ENCODE measurements around the gene ENAM. TPM values are rescaled to one million over a fixed set of nuclear protein-coding genes. Genes with fewer than 3 reads are reported as not detected.

Gene ENAM
- total RNA-seq, 1 experiment from 2014 or later = not detected

GRCh38 chr4:70601422-70602039 lies 27.0 kb upstream of the ENAM start:
- H3K4me1 ChIP-seq = peaks cover 4% of the 10 kb centered on the region; the same call in 1 of the 2 replicates
- Mint-ChIP-seq H3K4me1 (ENCODE audit: low read depth, unreplicated experiment) (peaks cover 6% of the 10 kb centered on the region), H3K9me3 (ENCODE audit: unreplicated experiment) (no peaks in the 10 kb centered on the region), H3K27me3 (ENCODE audit: insufficient read depth, unreplicated experiment) (no peaks in the 10 kb centered on the region), H3K4me3 (ENCODE audit: unreplicated experiment) (no peak overlapping the region), H3K27ac (ENCODE audit: unreplicated experiment) (no peak overlapping the region), H3K36me3 (ENCODE audit: insufficient read depth, unreplicated experiment) (no peaks in the 10 kb centered on the region)
- BruUV-seq (replicated peaks) = no TSS peak
- no peak overlapping the region for H3K4me3 ChIP-seq (ENCODE audit: low read depth, low read length)
- H3K27me3 ChIP-seq (replicated peaks; ENCODE audit: control insufficient read depth, insufficient read depth, low read length) = no peaks in the 10 kb centered on the region
- CTCF ChIA-PET = interaction anchor here (1.1 kb wide), 1 partner anchor 408 kb away, joined by 3 read pairs; no protein-coding TSS in a partner anchor
- peak; percentile 64 to 69 for DNase-seq
- no peaks in the 10 kb centered on the region for H3K36me3 ChIP-seq (ENCODE audit: control insufficient read depth, insufficient read depth, low read length)
- TF ChIP-seq, protein P1, sequence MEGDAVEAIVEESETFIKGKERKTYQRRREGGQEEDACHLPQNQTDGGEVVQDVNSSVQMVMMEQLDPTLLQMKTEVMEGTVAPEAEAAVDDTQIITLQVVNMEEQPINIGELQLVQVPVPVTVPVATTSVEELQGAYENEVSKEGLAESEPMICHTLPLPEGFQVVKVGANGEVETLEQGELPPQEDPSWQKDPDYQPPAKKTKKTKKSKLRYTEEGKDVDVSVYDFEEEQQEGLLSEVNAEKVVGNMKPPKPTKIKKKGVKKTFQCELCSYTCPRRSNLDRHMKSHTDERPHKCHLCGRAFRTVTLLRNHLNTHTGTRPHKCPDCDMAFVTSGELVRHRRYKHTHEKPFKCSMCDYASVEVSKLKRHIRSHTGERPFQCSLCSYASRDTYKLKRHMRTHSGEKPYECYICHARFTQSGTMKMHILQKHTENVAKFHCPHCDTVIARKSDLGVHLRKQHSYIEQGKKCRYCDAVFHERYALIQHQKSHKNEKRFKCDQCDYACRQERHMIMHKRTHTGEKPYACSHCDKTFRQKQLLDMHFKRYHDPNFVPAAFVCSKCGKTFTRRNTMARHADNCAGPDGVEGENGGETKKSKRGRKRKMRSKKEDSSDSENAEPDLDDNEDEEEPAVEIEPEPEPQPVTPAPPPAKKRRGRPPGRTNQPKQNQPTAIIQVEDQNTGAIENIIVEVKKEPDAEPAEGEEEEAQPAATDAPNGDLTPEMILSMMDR (IDR thresholded peaks at IDR 0.05; ENCODE audit: insufficient read depth in 1 of 2, low read depth in 1 of 2, low read length in 1 of 2, severe bottlenecking in 1 of 2, unreplicated experiment in 1 of 2) = peak; percentile 64 to 73
- intact Hi-C loops (cut with micrococcal nuclease; ENCODE audit: unreplicated experiment) = loop anchor here (1.0 to 10.0 kb wide), 4 partner anchors 86 to 1109 kb away; partner anchors contain the start of genes DCK and UTP3
- POLR2A ChIA-PET = no interaction called here
- no peaks in the 10 kb centered on the region for H3K9me3 ChIP-seq

GRCh38 chr4:70603856-70604255 lies 24.7 kb upstream of the ENAM start:
- peaks cover 6% of the 10 kb centered on the region for H3K4me1 Mint-ChIP-seq (ENCODE audit: low read depth, unreplicated experiment)
- intact Hi-C loops (cut with micrococcal nuclease; ENCODE audit: unreplicated experiment) = loop anchor here (5.0 to 10.0 kb wide), 3 partner anchors 83 to 391 kb away; partner anchors contain the start of genes DCK and UTP3
- H3K36me3 Mint-ChIP-seq (ENCODE audit: insufficient read depth, unreplicated experiment) = no peaks in the 10 kb centered on the region
- peaks cover 4% of the 10 kb centered on the region; the same call in 1 of the 2 replicates for H3K4me1 ChIP-seq
- POLR2A ChIA-PET = no interaction called here
- H3K27me3 Mint-ChIP-seq (ENCODE audit: insufficient read depth, unreplicated experiment) = no peaks in the 10 kb centered on the region
- H3K27me3 ChIP-seq (replicated peaks; ENCODE audit: control insufficient read depth, insufficient read depth, low read length) = no peaks in the 10 kb centered on the region
- H3K9me3 ChIP-seq = no peaks in the 10 kb centered on the region
- no peak overlapping the region for H3K27ac Mint-ChIP-seq (ENCODE audit: unreplicated experiment)
- no peak overlapping the region for H3K4me3 Mint-ChIP-seq (ENCODE audit: unreplicated experiment)
- TF ChIP-seq, protein P1 (IDR thresholded peaks at IDR 0.05; ENCODE audit: insufficient read depth in 1 of 2, low read depth in 1 of 2, low read length in 1 of 2, severe bottlenecking in 1 of 2, unreplicated experiment in 1 of 2) = no peak
- DNase-seq = no peak
- CTCF ChIA-PET = no interaction called here
- BruUV-seq (replicated peaks) = no TSS peak
- H3K9me3 Mint-ChIP-seq (ENCODE audit: unreplicated experiment) = no peaks in the 10 kb centered on the region
- no peaks in the 10 kb centered on the region for H3K36me3 ChIP-seq (ENCODE audit: control insufficient read depth, insufficient read depth, low read length)
- no peak overlapping the region for H3K4me3 ChIP-seq (ENCODE audit: low read depth, low read length)

DNA sequence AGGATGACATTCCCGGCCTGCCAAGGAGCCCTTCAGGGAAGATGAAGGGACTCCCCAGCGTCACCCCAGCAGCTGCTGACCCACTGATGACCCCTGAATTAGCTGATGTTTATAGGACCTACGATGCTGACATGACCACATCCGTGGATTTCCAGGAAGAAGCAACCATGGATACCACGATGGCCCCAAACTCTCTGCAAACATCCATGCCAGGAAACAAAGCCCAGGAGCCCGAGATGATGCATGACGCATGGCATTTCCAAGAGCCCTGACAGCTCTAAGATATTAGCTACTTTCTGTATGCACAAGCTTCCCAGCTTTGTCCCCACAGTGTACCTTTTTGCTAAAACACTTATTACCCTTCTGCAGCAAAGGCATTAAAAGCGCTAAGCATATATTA lies 22.1 kb upstream of the ENAM start:
- BruUV-seq (replicated peaks) = no TSS peak
- peaks cover 1% of the 10 kb centered on the region for H3K4me1 Mint-ChIP-seq (ENCODE audit: low read depth, unreplicated experiment)
- H3K27me3 Mint-ChIP-seq (ENCODE audit: insufficient read depth, unreplicated experiment) = no peaks in the 10 kb centered on the region
- H3K4me3 ChIP-seq (ENCODE audit: low read depth, low read length) = no peak overlapping the region
- no peak overlapping the region for H3K27ac Mint-ChIP-seq (ENCODE audit: unreplicated experiment)
- H3K36me3 Mint-ChIP-seq (ENCODE audit: insufficient read depth, unreplicated experiment) = no peaks in the 10 kb centered on the region
- CTCF ChIA-PET = interaction anchor here (0.7 kb wide), 1 partner anchor 403 kb away, joined by 3 read pairs; no protein-coding TSS in a partner anchor
- H3K9me3 Mint-ChIP-seq (ENCODE audit: unreplicated experiment) = no peaks in the 10 kb centered on the region
- intact Hi-C loops (cut with micrococcal nuclease; ENCODE audit: unreplicated experiment) = loop anchor here (10.0 kb wide), 1 partner anchor 388 kb away; the partner anchor contains the start of gene DCK
- TF ChIP-seq, protein P1 (IDR thresholded peaks at IDR 0.05; ENCODE audit: insufficient read depth in 1 of 2, low read depth in 1 of 2, low read length in 1 of 2, severe bottlenecking in 1 of 2, unreplicated experiment in 1 of 2) = no peak
- no peak for DNase-seq
- H3K27me3 ChIP-seq (replicated peaks; ENCODE audit: control insufficient read depth, insufficient read depth, low read length) = no peaks in the 10 kb centered on the region
- H3K4me1 ChIP-seq = no peaks in the 10 kb centered on the region
- POLR2A ChIA-PET = no interaction called here
- H3K4me3 Mint-ChIP-seq (ENCODE audit: unreplicated experiment) = no peak overlapping the region
- H3K9me3 ChIP-seq = no peaks in the 10 kb centered on the region
- H3K36me3 ChIP-seq (ENCODE audit: control insufficient read depth, insufficient read depth, low read length) = no peaks in the 10 kb centered on the region

All from Caco-2 (cell line).